Kidney (tissue), 22 donors: ENCODE measurements around the gene ANKRD40CL. TPM values are rescaled to one million over a fixed set of nuclear protein-coding genes. Genes with fewer than 3 reads are reported as not detected.

Experiments used
- DNase-seq, 5 donors: peaks; one replicate each; pipeline ENCODE4 v3.0.0-alpha.2; 2013 to 2020
- FAIRE-seq: peaks from 2 replicates; lab custom pipeline; 2012; peaks lifted over from hg19 to GRCh38; lab: Jason Lieb, UNC
- H3K27ac ChIP-seq, 2 donors: one replicate each; pipeline ENCODE4 v1.7.0; 2013; ENCODE audit warnings: low read depth in 2 of 2, low read length in 2 of 2, inconsistent platforms in 1 of 2
- H3K27me3 ChIP-seq: one replicate; pipeline ENCODE4 v1.7.1; 2013; ENCODE audit warnings: low read length, inconsistent platforms; ENCODE audit not compliant: control insufficient read depth, insufficient read depth
- H3K36me3 ChIP-seq, 3 donors: one replicate each; pipeline versions ENCODE4 v1.7.0 to v1.7.1; 2013; ENCODE audit warnings: low read length in 3 of 3, control low read depth in 1 of 3, inconsistent platforms in 1 of 3; ENCODE audit not compliant: insufficient read depth in 3 of 3, control insufficient read depth in 2 of 3
- H3K4me1 ChIP-seq, 3 donors: one replicate each; pipeline versions ENCODE4 v1.7.0 to v1.7.1; 2013; ENCODE audit warnings: low read length in 3 of 3, inconsistent platforms in 1 of 3, low read depth in 1 of 3; ENCODE audit not compliant: control insufficient read depth in 2 of 3, insufficient read depth in 2 of 3
- H3K4me3 ChIP-seq, 3 donors: one replicate each; pipeline versions ENCODE4 v1.7.0 to v1.8.1; 2013; ENCODE audit warnings: low read length in 3 of 3, control low read depth in 1 of 3, inconsistent platforms in 1 of 3
- H3K9ac ChIP-seq, 3 donors: one replicate each; pipeline versions ENCODE4 v1.7.0 to v1.7.1; 2013; ENCODE audit warnings: low read length in 3 of 3, control low read depth in 1 of 3, inconsistent platforms in 1 of 3
- H3K9me3 ChIP-seq, 3 donors: one replicate each; pipeline versions ENCODE4 v1.7.0 to v1.7.1; 2013; ENCODE audit warnings: low read length in 3 of 3, control low read depth in 1 of 3, inconsistent platforms in 1 of 3; ENCODE audit not compliant: control insufficient read depth in 2 of 3, insufficient read depth in 1 of 3
- intact Hi-C: fragments of 100-400 bp; cut with DNase I; formaldehyde crosslinking; loops from one replicate; pipeline ENCODE4 v1.11.1; 2022
- long read RNA-seq, 10 donors: library from polyadenylated mRNA in 1 of 10; unstranded in 1 of 10; transcript quantifications; one replicate each; pipeline ENCODE4 v2.0.0 and lab custom pipeline, GENCODE V29; 2021 to 2026
- polyA plus RNA-seq: library from polyadenylated mRNA; stranded (reverse); fragments of 350-450 nt; fragmentation: Illumina TruSeq; extraction: RNeasy Lipid Tissue Mini Kit (QIAGEN cat#74804); gene quantifications from one replicate; pipeline ENCODE4 v1.2.3, GENCODE V29; 2014; ENCODE audit warnings: low read depth, low replicate concordance; ENCODE audit not compliant: insufficient read depth
- total RNA-seq: library from RNA; stranded (reverse); fragmentation: NEBNext Ultra II Directional; extraction: Animal tissue kit (Norgen Biotek cat#: 25700); gene quantifications from one replicate; pipeline ENCODE4 v1.2.1, GENCODE V29; 2021
- TF ChIP-seq, protein P1 (sequence below): IDR thresholded peaks from 3 replicates; pipeline ENCODE4 v1.5.1; 2012; ENCODE audit warnings: mild to moderate bottlenecking, moderate library complexity, borderline replicate concordance; ENCODE audit not compliant: insufficient read depth; ENCODE audit errors: extremely low read depth
- donor health status: control.
- donor health status: control.
- donor health status: control.
- donor health status: control.
- donor health status: control.
- donor health status: DM: yes; HTN: yes; CAD: no.
- donor health status: Normal renal cell carcinoma (clear cell type).

The ANKRD40CL gene, protein sequence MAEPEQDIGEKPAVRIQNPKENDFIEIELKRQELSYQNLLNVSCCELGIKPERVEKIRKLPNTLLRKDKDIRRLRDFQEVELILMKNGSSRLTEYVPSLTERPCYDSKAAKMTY
- not detected for total RNA-seq
- polyA plus RNA-seq, result not detected
- long read RNA-seq, donor 1, result 0 reads
- long read RNA-seq, donor 2, result 0 reads
- long read RNA-seq, donor 3, result 0 reads
- long read RNA-seq, donor 4, result 0 reads
- long read RNA-seq, donor 5, result 0 reads
- long read RNA-seq, donor 6, result 0 reads
- long read RNA-seq, donor 7, result 0 reads
- long read RNA-seq, donor 8, partial matches to known transcripts, result 0 of 2 reads
- long read RNA-seq, donor 8, other reads (novel, unspliced or antisense), result 0 of 2 reads
- long read RNA-seq, donor 9, result 0 reads
- long read RNA-seq, donor 10, result 0 reads

GRCh38 chr17:50767446-50767845 is at the start of gene ANKRD40CL:
Gene ANKRD40CL, minus strand, starts transcription at chr17:50767518. Its CDS starts 605 bp downstream, at chr17:50766913.
- no peak for DNase-seq
- intact Hi-C loops, result no loop called here
- Histone ChIP-seq H3K27ac (no peak within 1 kb of the TSS), H3K36me3 (no peaks in the 10 kb centered on the region), H3K9me3 (no peaks in the 10 kb centered on the region), H3K9ac (no peak within 1 kb of the TSS), H3K27me3 (no peaks in the 10 kb centered on the region), H3K4me1 (peaks cover 0 to 18% (median 12%) of the 10 kb centered on the region in 3 donors), H3K4me3 (no peak within 1 kb of the TSS)
- no peak for FAIRE-seq
- TF ChIP-seq, protein P1, sequence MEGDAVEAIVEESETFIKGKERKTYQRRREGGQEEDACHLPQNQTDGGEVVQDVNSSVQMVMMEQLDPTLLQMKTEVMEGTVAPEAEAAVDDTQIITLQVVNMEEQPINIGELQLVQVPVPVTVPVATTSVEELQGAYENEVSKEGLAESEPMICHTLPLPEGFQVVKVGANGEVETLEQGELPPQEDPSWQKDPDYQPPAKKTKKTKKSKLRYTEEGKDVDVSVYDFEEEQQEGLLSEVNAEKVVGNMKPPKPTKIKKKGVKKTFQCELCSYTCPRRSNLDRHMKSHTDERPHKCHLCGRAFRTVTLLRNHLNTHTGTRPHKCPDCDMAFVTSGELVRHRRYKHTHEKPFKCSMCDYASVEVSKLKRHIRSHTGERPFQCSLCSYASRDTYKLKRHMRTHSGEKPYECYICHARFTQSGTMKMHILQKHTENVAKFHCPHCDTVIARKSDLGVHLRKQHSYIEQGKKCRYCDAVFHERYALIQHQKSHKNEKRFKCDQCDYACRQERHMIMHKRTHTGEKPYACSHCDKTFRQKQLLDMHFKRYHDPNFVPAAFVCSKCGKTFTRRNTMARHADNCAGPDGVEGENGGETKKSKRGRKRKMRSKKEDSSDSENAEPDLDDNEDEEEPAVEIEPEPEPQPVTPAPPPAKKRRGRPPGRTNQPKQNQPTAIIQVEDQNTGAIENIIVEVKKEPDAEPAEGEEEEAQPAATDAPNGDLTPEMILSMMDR, result no peak

DNA sequence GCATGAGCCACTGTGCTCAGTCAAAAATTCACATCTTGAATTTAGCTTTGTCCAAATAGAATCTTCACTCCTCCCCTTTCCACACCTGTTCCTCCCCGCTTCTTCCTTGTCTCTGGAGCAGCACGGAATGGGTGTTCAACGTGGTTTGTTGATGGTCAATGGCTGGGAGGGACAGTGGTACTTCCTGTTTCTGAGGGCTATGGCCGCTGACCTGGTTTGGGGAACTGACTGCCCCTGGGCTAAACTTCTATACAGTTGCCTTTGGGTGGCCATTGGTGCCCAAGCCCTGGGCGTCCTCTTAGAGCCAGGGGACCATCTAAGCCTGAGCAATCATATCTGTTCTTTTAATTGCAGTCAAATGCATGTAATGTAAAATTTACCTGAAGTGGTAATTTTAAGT is 49.0 kb upstream of the ANKRD40CL start:
- DNase-seq (no peak), FAIRE-seq (no peak)
- H3K9me3 ChIP-seq, result no peaks in the 10 kb centered on the region
- no peak overlapping the region for H3K27ac ChIP-seq
- no peaks in the 10 kb centered on the region for H3K27me3 ChIP-seq
- intact Hi-C loops, result no loop called here
- no peak overlapping the region for H3K9ac ChIP-seq
- no peaks in the 10 kb centered on the region for H3K36me3 ChIP-seq
- H3K4me3 ChIP-seq, result no peak overlapping the region
- TF ChIP-seq, protein P1, result no peak
- H3K4me1 ChIP-seq, result peaks cover 0 to 9% (median 3%) of the 10 kb centered on the region in 3 donors

DNA sequence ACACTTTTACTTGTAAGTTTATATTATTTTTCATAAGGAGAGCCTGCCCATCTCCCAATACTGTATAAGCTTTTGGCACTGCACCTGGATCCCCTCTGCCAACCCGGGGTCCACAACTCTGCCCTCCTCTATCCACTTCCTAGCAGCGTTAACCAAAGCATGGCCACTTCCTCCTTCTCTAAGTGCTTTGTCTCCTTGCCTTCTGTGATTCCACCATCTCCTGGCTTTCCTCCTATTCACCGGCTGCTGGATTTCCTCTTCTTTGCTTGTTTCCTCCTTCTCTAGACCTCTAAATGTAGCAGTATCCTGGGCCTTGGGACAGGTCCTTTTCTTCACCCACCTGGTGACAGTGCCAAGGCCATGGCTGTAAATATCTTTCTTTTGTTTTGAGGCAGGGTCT is 48.1 kb upstream of the ANKRD40CL start:
- Histone ChIP-seq H3K4me1 (peaks cover 0 to 9% (median 3%) of the 10 kb centered on the region in 3 donors), H3K36me3 (no peaks in the 10 kb centered on the region), H3K4me3 (no peak overlapping the region), H3K27me3 (no peaks in the 10 kb centered on the region), H3K9me3 (no peaks in the 10 kb centered on the region), H3K9ac (no peak overlapping the region), H3K27ac (no peak overlapping the region)
- TF ChIP-seq, protein P1, result no peak
- DNase-seq (no peak), FAIRE-seq (no peak)
- intact Hi-C loops, result no loop called here
